ENCODE measurements around the gene CCDC81.

GRCh38 chr11:86461892-86462291 is 87.2 kb downstream of the CCDC81 start:
- TF ChIP-seq, protein P1, sequence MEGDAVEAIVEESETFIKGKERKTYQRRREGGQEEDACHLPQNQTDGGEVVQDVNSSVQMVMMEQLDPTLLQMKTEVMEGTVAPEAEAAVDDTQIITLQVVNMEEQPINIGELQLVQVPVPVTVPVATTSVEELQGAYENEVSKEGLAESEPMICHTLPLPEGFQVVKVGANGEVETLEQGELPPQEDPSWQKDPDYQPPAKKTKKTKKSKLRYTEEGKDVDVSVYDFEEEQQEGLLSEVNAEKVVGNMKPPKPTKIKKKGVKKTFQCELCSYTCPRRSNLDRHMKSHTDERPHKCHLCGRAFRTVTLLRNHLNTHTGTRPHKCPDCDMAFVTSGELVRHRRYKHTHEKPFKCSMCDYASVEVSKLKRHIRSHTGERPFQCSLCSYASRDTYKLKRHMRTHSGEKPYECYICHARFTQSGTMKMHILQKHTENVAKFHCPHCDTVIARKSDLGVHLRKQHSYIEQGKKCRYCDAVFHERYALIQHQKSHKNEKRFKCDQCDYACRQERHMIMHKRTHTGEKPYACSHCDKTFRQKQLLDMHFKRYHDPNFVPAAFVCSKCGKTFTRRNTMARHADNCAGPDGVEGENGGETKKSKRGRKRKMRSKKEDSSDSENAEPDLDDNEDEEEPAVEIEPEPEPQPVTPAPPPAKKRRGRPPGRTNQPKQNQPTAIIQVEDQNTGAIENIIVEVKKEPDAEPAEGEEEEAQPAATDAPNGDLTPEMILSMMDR (conservative IDR thresholded peaks at IDR 0.05 in 1 of 2, IDR thresholded peaks at IDR 0.05 in 1 of 2; ENCODE audit: extremely low read depth in 1 of 2, insufficient read depth in 1 of 2, low read depth in 1 of 2, low read length in 2 of 2) = no peak
- TF ChIP-seq EZH2 (IDR thresholded peaks at IDR 0.05; ENCODE audit: borderline replicate concordance, low read length) = no peak
